ENCODE results near the gene POU6F2. TPM values are rescaled to one million over a fixed set of nuclear protein-coding genes. Genes with fewer than 3 reads are reported as not detected.

The POU6F2 gene
- polyA plus RNA-seq, 4 donors: 0.16 TPM; not detected in 3

DNA sequence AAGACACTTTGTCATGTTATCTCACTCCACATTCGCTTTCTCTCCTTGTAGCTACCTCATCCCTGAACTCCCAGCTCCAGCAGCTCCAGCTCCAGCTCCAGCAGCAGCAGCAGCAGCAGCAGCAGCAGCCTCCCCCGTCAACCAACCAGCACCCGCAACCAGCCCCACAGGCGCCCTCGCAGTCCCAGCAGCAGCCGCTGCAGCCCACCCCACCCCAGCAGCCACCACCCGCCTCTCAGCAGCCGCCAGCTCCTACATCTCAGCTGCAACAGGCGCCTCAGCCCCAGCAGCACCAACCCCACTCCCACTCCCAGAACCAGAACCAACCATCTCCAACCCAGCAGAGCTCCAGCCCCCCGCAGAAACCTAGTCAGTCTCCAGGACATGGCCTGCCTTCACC lies 361.9 kb downstream of the POU6F2 start:
- Histone ChIP-seq H3K36me3 (ENCODE audit: control insufficient read depth in 3 of 3, insufficient read depth in 2 of 3, low read depth in 1 of 3, low read length in 3 of 3) (no peaks in the 10 kb centered on the region), H3K4me1 (ENCODE audit: control insufficient read depth in 3 of 3, insufficient read depth in 2 of 3, low read depth in 1 of 3, low read length in 2 of 3) (no peaks in the 10 kb centered on the region), H3K27ac (ENCODE audit: low read depth in 1 of 3, low read length in 2 of 3) (no peak overlapping the region), H3K9me3 (ENCODE audit: control insufficient read depth in 2 of 2, insufficient read depth in 1 of 2, low read depth in 1 of 2, low read length in 1 of 2) (no peaks in the 10 kb centered on the region), H3K4me3 (ENCODE audit: low read depth in 1 of 3, low read length in 3 of 3) (no peak overlapping the region), H3K27me3 (ENCODE audit: control insufficient read depth in 3 of 3, insufficient read depth in 3 of 3, low read length in 3 of 3) (peaks cover 0 to 3% (median 2%) of the 10 kb centered on the region in 3 donors)
- no peak for FAIRE-seq
- 88 to 93% (median 92%) methylated on average over 10 of the region's 10 CpGs for WGBS, 3 donors
- DNase-seq: no peak

DNA sequence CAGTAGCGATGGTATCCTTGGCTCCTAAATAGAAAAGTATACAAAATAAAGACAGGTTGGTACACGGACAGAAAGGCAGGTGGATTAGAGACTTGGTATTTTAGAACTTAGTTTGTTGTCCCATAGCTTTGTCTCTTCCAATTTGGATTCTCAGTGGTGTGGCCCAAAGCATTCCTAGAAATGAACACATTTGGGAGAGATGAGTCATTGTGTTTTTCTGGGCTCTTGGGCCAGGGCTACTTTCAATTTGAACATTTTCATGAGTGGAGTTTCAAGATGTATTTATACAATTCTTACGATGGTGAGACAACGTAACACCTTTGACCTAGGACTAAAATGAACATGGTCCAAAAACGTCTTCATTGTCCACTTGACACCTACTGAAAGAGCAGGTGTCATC lies 363.4 kb downstream of the POU6F2 start:
- no peaks in the 10 kb centered on the region for H3K36me3 ChIP-seq (ENCODE audit: control insufficient read depth in 3 of 3, insufficient read depth in 2 of 3, low read depth in 1 of 3, low read length in 3 of 3)
- WGBS, 3 donors: 66 to 74% (median 68%) methylated on average over 5 of the region's 5 CpGs

DNA sequence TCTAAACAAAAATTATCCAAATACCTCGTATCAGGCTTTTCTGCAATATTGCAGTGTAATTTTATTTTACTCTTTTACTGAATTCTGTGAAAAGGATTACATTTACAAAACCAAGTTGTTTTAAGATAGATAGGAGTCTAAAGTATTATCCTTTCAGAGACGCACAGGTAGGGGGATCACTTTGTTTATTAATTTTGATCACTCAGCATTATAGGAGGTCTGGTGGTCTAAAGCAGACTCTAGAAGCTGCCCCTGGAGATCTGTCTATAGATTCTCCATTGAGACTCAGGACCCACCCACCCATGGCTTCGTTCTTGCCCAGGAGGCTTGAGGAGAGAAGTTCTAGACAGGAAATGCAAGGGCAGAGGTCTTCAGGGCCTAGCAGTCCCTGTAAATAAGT lies 365.1 kb downstream of the POU6F2 start:
- Histone ChIP-seq H3K4me1 (ENCODE audit: control insufficient read depth in 3 of 3, insufficient read depth in 2 of 3, low read depth in 1 of 3, low read length in 2 of 3) (no peaks in the 10 kb centered on the region), H3K4me3 (ENCODE audit: low read depth in 1 of 3, low read length in 3 of 3) (no peak overlapping the region), H3K27ac (ENCODE audit: low read depth in 1 of 3, low read length in 2 of 3) (no peak overlapping the region), H3K27me3 (ENCODE audit: control insufficient read depth in 3 of 3, insufficient read depth in 3 of 3, low read length in 3 of 3) (peaks cover 0 to 5% (median 0%) of the 10 kb centered on the region in 3 donors), H3K9me3 (ENCODE audit: control insufficient read depth in 2 of 2, insufficient read depth in 1 of 2, low read depth in 1 of 2, low read length in 1 of 2) (no peaks in the 10 kb centered on the region), H3K36me3 (ENCODE audit: control insufficient read depth in 3 of 3, insufficient read depth in 2 of 3, low read depth in 1 of 3, low read length in 3 of 3) (no peaks in the 10 kb centered on the region)
- 73 to 85% (median 75%) methylated on average over 3 of the region's 3 CpGs for WGBS, 3 donors
- DNase-seq (no peak), FAIRE-seq (no peak)

More for the DNA sequence above, 363.4 kb downstream of the POU6F2 start:
- peaks cover 0 to 2% (median under 1%) of the 10 kb centered on the region in 3 donors for H3K27me3 ChIP-seq (ENCODE audit: control insufficient read depth in 3 of 3, insufficient read depth in 3 of 3, low read length in 3 of 3)
- H3K9me3 ChIP-seq (ENCODE audit: control insufficient read depth in 2 of 2, insufficient read depth in 1 of 2, low read depth in 1 of 2, low read length in 1 of 2): no peaks in the 10 kb centered on the region
- FAIRE-seq: no peak
- no peak overlapping the region for H3K27ac ChIP-seq (ENCODE audit: low read depth in 1 of 3, low read length in 2 of 3)
- DNase-seq: no peak
- H3K4me1 ChIP-seq (ENCODE audit: control insufficient read depth in 3 of 3, insufficient read depth in 2 of 3, low read depth in 1 of 3, low read length in 2 of 3): no peaks in the 10 kb centered on the region
- no peak overlapping the region for H3K4me3 ChIP-seq (ENCODE audit: low read depth in 1 of 3, low read length in 3 of 3)

DNA sequence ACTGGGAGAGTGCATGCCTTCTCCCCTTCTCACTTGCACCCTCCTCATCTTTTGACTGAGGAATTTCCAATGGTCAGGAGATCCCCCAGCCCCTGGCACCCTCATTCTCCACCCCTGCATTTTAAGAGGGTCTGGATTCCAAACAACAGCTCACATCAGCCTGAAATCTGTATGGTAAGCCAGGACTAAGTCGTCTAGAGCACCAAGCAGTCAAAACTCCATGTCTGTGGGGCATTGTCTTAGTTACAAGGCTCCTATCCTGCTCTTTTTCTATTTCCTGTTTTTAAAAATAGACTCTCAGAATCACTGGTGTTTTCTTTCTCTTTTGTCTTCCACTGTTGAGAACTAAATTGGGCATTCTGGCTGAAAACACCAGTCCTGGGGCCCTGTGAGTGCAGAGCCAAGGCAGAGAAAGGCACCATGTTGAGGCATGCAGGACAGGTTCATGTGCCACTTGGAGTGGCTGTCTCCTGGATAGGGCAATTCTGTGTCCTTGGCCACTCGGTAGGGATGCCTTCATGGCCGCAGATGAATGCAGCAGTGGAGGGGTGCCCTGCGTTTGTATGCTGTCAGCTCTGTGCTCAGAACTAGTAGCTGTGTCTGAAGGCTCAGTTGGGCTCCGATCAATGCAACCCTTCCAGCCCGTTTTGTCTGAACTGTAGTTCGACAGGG lies 371.9 kb downstream of the POU6F2 start:
- H3K4me3 ChIP-seq (ENCODE audit: low read depth in 1 of 3, low read length in 3 of 3): no peak overlapping the region
- no peaks in the 10 kb centered on the region for H3K9me3 ChIP-seq (ENCODE audit: control insufficient read depth in 2 of 2, insufficient read depth in 1 of 2, low read depth in 1 of 2, low read length in 1 of 2)
- H3K4me1 ChIP-seq (ENCODE audit: control insufficient read depth in 3 of 3, insufficient read depth in 2 of 3, low read depth in 1 of 3, low read length in 2 of 3): no peaks in the 10 kb centered on the region
- DNase-seq (no peak), FAIRE-seq (no peak)
- no peak overlapping the region for H3K27ac ChIP-seq (ENCODE audit: low read depth in 1 of 3, low read length in 2 of 3)
- H3K36me3 ChIP-seq (ENCODE audit: control insufficient read depth in 3 of 3, insufficient read depth in 2 of 3, low read depth in 1 of 3, low read length in 3 of 3): no peaks in the 10 kb centered on the region
- WGBS, 3 donors: 76 to 87% (median 83%) methylated on average over 7 of the region's 7 CpGs
- peaks cover 0 to 10% (median 3%) of the 10 kb centered on the region in 3 donors for H3K27me3 ChIP-seq (ENCODE audit: control insufficient read depth in 3 of 3, insufficient read depth in 3 of 3, low read length in 3 of 3)

DNA sequence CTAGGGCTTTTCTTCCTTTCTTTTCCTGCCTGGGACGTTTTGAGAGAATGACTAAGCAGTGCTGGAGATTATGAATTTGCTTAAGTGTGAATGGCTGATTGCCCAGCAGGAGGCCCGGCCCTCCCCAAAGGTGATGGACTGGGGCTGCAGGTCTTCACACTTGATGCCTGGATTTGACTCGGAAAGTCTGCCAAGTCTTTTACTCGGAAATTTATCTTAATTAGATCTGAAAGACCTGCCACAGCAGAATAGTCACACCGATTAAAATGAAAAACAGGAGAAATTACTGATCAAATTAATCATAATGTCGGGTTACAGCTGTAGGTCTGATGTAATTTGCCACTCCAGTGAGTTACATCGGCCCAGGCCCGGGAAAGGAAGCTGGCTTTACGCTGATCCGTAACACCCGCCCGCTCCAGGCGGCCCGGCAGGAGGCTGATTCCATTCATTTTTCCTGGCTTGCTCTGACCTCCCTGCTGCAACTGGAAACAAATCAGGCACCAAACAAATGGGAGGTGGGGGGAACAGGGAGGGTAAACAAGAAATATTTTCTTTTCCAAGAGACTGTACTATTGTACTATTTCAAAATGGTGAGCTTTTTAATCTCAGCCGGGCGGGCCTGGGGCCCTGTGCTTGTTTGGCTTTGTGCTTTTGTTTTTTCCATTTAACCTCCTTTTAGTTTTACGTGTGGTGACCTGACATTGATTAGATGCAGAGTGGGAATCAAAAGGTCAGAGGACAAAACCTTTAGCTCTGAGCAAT lies 376.1 kb downstream of the POU6F2 start:
- 51 to 55% (median 51%) methylated on average over 17 of the region's 17 CpGs for WGBS, 3 donors
- Histone ChIP-seq H3K4me1 (ENCODE audit: control insufficient read depth in 3 of 3, insufficient read depth in 2 of 3, low read depth in 1 of 3, low read length in 2 of 3) (no peaks in the 10 kb centered on the region), H3K4me3 (ENCODE audit: low read depth in 1 of 3, low read length in 3 of 3) (no peak overlapping the region), H3K36me3 (ENCODE audit: control insufficient read depth in 3 of 3, insufficient read depth in 2 of 3, low read depth in 1 of 3, low read length in 3 of 3) (no peaks in the 10 kb centered on the region), H3K27ac (ENCODE audit: low read depth in 1 of 3, low read length in 2 of 3) (no peak overlapping the region), H3K27me3 (ENCODE audit: control insufficient read depth in 3 of 3, insufficient read depth in 3 of 3, low read length in 3 of 3) (peaks cover 0 to 10% (median 3%) of the 10 kb centered on the region in 3 donors), H3K9me3 (ENCODE audit: control insufficient read depth in 2 of 2, insufficient read depth in 1 of 2, low read depth in 1 of 2, low read length in 1 of 2) (no peaks in the 10 kb centered on the region)
- FAIRE-seq (no peak), DNase-seq (no peak)

DNA sequence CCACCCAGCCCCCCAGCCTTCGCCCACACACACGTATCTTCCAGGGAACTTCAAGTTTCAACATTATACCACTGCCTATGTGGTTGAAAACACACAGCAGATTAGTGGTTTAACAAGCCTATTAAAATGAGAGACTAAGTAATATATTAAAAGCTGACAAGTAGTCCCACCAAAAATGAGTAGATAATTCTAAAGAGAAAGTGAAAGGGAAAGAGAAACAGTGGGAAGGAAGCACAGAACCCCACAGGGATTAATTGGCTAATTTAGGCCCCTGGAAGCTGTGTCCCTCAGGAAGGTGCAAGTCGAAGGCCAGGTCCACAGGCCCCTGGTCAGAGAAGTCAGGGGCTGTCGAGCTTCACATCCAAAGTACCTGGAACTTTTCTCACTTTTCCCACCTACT lies 378.0 kb downstream of the POU6F2 start:
- DNase-seq: no peak
- Histone ChIP-seq H3K9me3 (ENCODE audit: control insufficient read depth in 2 of 2, insufficient read depth in 1 of 2, low read depth in 1 of 2, low read length in 1 of 2) (no peaks in the 10 kb centered on the region), H3K27me3 (ENCODE audit: control insufficient read depth in 3 of 3, insufficient read depth in 3 of 3, low read length in 3 of 3) (peaks cover 0 to 10% (median 0%) of the 10 kb centered on the region in 3 donors), H3K27ac (ENCODE audit: low read depth in 1 of 3, low read length in 2 of 3) (no peak overlapping the region), H3K4me3 (ENCODE audit: low read depth in 1 of 3, low read length in 3 of 3) (no peak overlapping the region), H3K36me3 (ENCODE audit: control insufficient read depth in 3 of 3, insufficient read depth in 2 of 3, low read depth in 1 of 3, low read length in 3 of 3) (no peaks in the 10 kb centered on the region), H3K4me1 (ENCODE audit: control insufficient read depth in 3 of 3, insufficient read depth in 2 of 3, low read depth in 1 of 3, low read length in 2 of 3) (peaks cover 0 to 2% (median 0%) of the 10 kb centered on the region in 3 donors)
- WGBS, 3 donors: 70 to 83% (median 78%) methylated on average over 4 of the region's 4 CpGs
- FAIRE-seq: no peak

DNA sequence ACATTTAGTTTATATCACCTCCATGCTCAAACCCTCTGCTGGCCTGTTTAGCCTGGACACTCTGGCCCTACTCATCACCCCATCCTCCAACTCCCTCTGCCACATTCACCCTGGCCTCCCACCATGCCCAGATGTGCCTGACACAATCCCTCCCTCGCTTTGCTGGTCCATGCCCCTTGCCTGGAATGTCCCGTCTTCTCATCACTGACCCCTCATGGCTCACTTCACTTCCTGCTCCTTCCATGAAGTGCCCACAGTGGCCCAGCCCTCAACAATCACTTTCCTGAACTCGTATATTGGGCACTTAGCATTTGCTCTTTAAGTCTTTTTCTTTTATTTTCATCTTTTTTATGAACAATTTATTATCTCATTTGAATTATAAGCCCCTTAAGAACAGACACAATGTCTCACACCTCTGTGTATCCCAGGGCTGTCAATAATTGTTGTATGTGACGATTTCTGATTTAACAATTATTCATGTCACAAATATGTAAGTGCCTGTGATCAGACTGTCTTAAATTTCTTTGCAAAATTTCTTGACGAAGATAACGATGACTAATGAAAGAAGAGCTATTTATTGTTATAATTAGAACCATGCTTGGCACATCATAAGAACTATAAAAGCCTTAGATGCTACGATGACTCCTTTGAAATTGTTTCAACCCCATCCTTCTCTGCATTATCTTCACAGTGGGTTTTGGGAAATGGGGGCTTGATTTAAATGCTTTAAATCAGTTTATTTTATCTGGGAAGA lies 378.6 kb downstream of the POU6F2 start:
- peaks cover 0 to 5% (median 4%) of the 10 kb centered on the region in 3 donors for H3K4me1 ChIP-seq (ENCODE audit: control insufficient read depth in 3 of 3, insufficient read depth in 2 of 3, low read depth in 1 of 3, low read length in 2 of 3)
- 84 to 96% (median 91%) methylated on average over 7 of the region's 7 CpGs for WGBS, 3 donors
- H3K4me3 ChIP-seq (ENCODE audit: low read depth in 1 of 3, low read length in 3 of 3): no peak overlapping the region
- H3K27ac ChIP-seq (ENCODE audit: low read depth in 1 of 3, low read length in 2 of 3): no peak overlapping the region
- DNase-seq: no peak
- no peaks in the 10 kb centered on the region for H3K9me3 ChIP-seq (ENCODE audit: control insufficient read depth in 2 of 2, insufficient read depth in 1 of 2, low read depth in 1 of 2, low read length in 1 of 2)
- no peaks in the 10 kb centered on the region for H3K36me3 ChIP-seq (ENCODE audit: control insufficient read depth in 3 of 3, insufficient read depth in 2 of 3, low read depth in 1 of 3, low read length in 3 of 3)
- no peak for FAIRE-seq
- H3K27me3 ChIP-seq (ENCODE audit: control insufficient read depth in 3 of 3, insufficient read depth in 3 of 3, low read length in 3 of 3): peaks cover 0 to 5% (median 0%) of the 10 kb centered on the region in 3 donors

DNA sequence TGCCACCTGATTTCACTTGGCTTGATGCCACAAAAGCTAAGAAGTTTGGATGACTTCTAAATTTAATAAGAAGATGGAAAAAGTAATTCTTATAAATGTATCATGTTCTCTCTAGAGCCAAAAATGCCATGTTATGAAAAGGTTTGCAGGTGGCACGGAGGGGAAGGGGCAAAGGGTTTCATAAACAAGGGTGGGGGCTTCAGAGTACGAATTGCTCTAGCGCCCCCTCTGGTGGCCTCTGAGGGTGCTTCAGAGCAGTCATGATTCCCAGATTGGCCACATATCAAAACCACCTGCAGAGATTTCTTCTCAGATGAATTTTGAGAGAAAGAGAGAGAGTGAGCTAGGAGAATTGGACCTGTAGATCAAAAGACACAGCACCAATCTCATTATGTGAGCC lies 379.9 kb downstream of the POU6F2 start:
- Histone ChIP-seq H3K9me3 (ENCODE audit: control insufficient read depth in 2 of 2, insufficient read depth in 1 of 2, low read depth in 1 of 2, low read length in 1 of 2) (no peaks in the 10 kb centered on the region), H3K27ac (ENCODE audit: low read depth in 1 of 3, low read length in 2 of 3) (no peak overlapping the region), H3K36me3 (ENCODE audit: control insufficient read depth in 3 of 3, insufficient read depth in 2 of 3, low read depth in 1 of 3, low read length in 3 of 3) (no peaks in the 10 kb centered on the region), H3K27me3 (ENCODE audit: control insufficient read depth in 3 of 3, insufficient read depth in 3 of 3, low read length in 3 of 3) (peaks cover 0 to 8% (median 2%) of the 10 kb centered on the region in 3 donors), H3K4me3 (ENCODE audit: low read depth in 1 of 3, low read length in 3 of 3) (no peak overlapping the region), H3K4me1 (ENCODE audit: control insufficient read depth in 3 of 3, insufficient read depth in 2 of 3, low read depth in 1 of 3, low read length in 2 of 3) (peaks cover 0 to 5% (median 4%) of the 10 kb centered on the region in 3 donors)
- DNase-seq (no peak), FAIRE-seq (no peak)
- WGBS, 3 donors: 33 to 49% (median 35%) methylated on average over 3 of the region's 3 CpGs
